Cerebellar cortex (tissue), 1 donor: ENCODE data around the gene SLC8A1.

Source experiments
- DNase-seq: peaks from one replicate; pipeline ENCODE4 v3.0.0-alpha.2; 2015; ENCODE audit warnings: low spot score

SLC8A1 gene

DNA sequence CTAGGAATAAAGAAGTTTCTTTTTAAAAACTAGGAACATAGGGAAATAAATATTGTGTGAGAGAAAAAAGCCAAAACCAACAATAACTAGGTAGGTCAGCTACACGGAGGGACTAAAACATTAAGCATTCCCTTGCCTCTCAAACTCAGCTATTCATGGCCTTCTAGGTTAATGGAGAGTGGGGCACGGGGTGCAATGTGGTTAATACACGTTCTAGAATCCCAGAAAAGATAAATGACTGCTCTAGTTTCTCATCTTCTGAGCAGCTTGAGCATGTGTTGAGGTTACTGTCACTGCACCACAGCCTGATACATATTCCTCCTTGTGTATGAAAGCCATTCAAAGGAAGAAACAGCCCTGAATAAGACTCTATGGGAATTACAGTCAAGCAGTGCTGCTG, 31.4 kb downstream of the SLC8A1 start:
- no peak for DNase-seq

DNA sequence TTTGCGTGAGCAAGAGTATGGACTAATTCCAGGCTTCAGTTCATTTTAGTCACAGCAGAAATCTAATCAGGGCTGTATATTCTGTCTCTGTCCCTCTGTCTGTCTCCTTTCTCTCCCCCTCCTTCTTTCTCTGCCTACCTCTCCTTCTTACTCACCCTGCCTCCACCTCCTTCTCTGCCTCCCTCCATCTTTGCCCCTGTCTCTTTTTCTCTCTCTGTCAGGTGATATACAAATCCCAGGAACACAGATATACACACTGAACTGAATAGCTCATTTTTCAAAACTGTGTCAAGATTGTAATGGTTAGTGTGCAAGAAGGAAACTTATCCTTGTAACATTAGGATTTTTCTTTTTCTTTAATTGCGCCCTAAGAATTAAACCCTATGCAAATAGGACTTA, 32.5 kb downstream of the SLC8A1 start:
- DNase-seq, result no peak

DNA sequence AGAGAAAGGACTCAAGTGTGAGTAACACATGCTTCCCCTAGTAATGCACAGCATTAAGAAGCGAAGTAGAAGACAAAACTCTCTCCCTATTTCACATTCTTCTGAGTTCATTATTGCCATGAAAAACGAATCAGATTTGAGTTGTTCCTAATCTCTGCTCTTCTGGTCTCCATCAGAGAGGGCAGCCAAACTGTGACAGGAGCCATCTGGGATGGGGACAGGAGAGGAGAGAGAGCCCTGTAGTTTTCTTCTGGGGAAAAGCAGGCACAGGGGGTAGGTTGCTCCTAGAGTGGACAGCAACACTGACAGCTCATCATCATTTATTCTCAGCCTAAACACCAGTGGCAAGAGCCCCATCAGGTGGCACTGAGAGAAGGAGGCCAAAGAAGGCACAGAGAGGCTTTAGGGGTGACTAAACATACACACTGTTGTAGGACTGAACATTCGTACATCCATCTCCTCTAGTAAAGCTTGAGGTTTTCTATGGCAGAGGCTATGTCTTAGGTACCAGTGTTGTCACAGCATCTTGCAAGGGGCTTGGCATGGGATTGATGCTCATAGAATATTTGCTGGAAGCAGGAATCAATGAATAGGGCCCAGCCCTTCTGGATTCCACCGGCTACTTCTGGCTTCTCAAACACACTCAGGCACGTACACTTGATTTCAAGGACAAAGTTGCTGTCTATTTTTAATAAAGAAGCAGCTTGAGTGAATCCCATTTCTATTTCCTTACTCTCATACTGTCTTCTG, 33.1 kb downstream of the SLC8A1 start:
- no peak for DNase-seq

DNA sequence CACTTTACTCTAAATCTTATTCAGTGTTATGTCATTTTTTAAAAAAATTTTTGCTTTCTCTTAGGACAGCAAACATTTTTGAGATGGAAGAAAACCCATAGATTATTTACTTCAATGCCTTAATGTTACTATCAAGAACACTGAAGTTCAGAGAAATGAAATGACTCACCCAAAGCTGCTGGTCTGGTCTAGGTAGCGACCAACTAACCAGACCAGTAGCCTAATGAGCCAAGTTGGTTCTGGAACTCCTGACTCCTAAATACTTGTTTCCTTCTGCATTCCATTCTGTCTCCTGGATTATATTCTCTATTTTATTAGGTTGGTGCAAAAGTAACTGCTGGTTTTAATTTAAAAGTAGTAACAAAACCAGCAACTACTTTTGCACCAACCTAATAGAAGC, 35.4 kb downstream of the SLC8A1 start:
- no peak for DNase-seq

DNA sequence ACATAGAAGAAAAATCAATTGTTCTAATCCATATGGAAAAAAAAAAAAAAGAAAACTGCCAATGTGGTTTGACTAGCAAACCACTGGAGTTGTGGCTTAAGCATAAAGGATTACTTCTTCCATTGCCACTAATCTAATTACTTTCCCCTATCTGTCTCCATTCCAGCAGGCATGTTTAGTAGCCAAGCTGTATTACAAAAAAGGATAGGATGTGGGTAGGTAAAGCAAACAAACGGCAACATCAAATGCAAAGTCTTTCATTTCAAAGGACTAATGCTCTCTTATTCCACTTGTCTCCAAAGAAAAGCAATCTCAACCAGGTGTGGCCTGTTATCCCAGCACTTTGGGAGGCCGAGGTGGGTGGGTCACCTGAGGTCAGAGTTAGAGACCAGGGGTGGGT, 36.5 kb downstream of the SLC8A1 start:
- no peak for DNase-seq

DNA sequence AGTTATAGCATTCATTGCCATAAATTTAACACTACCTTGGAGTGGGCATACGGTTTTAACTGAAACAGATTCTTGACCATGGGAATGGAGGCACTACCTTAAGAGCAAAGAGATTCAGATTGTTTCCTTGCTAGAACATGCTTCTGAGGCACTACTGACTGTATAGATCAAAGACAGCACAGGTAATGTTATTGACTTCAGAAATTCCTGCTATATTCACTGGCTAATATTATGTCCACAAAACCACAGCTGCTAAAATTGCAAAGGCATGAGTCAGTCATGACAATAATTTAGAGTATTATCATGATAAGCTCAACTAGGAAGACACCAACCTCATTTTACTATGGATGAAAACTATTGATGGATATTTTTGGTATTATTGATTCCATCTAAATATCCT, 39.4 kb downstream of the SLC8A1 start:
- DNase-seq, result no peak

DNA sequence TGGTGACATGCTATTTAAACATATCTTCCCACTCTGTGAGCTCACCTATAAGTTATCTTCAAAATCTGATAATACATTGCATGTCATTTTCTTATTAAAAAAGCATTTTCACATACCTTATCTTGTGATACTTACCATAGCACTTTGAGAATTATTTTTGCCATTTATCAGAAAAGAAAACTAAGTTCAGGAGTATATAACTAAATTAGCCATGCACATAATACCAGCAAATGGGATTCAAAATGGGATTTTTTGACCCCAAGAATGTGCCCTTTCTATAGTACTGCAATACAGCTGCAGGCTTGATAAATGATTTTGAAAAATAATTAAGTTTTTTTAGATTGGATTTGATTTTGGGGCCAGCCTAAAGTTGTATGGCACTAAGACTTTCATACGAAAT, 41.2 kb downstream of the SLC8A1 start:
- no peak for DNase-seq

DNA sequence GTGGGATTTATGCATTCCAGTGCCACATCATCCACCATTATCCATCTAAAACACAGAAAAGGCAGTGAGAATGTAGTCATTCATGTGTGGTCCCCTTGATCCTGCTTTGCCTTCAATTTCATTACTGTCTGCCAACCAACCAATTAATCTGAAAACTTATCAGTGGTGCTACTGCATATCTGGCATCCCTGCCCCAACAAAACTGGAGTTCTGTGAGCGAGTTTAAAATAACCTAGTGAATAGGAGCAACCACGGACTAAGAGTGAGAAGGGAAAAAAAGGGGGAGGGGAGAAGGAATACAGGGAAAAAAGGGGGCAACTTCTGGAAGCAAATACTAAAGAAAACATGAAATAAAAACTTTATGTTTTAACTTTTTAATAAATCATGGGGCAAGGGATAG, 42.2 kb downstream of the SLC8A1 start:
- DNase-seq, result no peak

DNA sequence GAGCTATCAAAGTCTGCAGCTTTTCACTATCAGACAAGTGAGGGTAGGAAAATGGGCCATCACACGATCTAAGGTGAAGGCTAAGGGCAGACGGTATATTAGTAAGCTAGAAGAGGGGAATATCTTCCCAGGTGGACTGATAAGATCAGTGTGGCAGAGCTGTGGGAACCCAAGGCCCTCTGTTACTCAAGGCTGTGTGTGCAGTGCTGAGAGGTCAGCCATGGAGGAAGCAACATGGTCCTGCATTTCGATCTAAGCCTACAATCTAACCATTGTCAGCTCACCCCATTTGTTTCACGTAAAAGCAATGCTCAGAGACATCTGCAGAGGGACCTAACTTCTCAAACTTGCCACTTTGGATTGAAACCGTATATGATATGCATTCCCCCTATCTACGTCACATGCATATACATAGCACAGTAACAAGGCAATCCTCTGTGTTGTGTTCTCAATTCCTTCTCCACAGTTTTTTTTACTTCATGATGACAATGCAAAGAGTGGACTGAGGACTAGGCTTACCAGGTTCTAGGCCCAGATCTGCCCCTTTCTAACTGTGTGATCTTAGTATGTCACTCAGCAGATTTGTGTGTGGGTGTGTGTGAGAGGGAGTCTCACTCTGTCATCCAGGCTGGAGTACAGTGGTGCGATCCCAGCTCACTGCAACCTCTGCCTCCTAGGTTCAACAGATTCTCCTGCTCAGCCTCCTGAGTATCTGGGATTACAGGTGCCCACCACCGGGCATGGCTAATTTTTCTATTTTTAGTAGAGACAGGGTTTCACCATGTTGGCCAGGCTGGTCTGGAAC, 45.2 kb downstream of the SLC8A1 start:
- DNase-seq, result no peak

DNA sequence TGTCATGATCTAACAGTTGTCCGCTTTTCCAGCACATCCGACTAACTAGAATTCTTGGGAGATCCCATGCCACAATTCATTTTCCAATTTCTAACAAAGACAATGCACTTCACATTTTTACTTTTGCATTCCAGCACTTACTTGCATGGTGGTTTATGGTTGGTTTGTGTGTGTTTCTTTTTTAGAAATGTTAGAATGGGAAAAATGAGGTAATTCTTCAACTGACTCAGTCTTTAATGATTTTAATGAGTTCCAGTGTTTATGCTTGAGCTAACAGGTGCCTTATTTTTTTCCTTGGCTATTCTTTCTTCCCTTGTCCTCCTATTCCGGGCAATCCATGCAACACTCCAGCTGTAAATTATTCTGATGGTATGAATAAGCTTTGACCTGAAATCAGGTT, 46.4 kb downstream of the SLC8A1 start:
- no peak for DNase-seq

DNA sequence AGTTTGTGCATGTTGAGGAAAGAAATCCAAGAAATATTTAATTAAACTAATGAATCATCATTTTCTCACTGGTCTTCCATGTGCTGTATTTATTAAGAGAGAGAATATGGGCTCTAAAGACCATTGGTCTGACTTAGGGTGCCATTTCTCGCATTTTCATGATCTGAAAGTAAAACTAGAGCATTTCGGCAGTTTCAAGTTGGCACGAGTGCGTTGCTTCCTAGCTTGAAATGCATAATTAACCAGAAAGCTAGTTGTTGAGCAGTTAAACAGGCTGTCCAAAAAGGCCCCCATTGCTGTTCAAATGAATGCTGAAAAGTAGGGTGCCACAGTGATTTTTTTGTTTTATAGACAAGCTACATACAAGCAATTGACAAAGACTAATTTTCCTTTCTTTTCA, 47.4 kb downstream of the SLC8A1 start:
- no peak for DNase-seq

DNA sequence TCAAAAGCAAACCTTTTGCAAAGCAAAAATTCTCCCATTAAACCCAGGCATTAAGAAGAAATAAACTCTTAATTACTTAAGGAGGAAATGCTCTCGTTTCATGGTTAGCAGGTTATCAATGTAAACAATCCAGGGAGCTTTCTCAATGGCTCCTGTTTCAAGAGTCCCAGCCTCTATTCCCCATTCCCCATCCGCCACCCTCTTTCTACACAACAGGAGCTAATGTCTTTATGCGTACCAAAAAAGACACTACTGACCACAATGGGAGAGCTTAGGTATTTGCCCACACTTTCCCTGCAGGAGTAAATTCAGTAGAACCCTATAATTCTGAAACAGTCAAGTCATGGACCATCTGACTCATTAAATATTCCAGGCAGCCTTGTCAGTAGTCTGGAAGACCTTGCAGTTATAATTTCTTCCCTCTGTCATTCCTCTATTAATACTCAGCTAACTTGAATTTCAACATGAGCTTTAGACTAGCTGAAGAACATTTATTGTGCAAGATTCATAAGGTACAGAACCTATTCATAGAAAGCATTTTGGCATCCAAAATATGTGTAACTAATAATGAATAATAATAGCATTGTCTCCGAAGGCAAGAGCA, 48.6 kb downstream of the SLC8A1 start:
- no peak for DNase-seq

DNA sequence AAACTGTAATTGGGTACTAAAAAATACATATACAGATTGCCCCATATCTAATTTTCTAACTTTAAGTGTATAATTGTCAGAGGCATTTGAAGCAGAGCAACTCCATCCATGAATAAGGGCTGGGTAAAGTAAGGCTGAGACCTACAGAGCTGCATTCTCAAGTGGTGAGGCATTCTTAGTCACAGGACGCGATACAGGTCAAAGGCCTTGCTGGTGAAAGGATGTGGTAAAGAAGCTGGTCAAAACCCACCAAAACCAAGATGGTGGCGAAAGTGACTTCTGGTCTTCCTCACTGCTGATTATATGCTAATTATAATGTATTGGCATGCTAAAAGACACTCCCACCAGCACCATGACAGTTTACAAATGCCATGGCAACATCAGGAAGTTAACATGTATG, 50.0 kb downstream of the SLC8A1 start:
- DNase-seq, result peak; percentile 48

DNA sequence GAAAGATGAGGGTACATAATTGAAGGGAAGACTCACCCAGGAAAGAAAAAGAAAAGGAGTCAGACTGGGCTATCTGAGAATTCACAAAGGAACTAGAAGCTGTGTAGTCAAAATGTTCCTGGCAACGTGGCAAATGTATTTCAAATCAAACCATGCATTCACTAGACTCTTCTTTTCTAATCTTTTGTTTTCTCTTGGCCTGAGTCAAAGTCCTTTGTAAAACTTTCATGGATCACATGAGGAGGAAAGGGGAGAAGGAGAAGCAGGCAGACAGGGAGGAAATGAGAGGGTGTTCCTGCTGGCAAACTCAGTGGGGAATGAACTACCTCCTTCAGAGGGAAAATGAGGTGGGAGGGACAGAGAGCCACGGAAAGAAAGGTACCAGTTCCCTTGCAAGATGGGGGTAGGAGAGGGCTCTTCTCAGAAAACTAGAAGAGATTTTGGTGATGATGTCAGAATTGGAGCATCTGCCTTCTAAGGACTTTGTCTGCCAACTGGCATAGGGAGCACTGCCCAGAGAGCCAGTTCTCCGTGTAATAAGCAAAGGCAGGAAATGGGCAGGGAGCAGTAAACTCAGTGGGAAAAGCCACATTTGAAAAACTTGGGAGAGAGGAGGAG, 51.4 kb downstream of the SLC8A1 start:
- DNase-seq, result peak; percentile 61

DNA sequence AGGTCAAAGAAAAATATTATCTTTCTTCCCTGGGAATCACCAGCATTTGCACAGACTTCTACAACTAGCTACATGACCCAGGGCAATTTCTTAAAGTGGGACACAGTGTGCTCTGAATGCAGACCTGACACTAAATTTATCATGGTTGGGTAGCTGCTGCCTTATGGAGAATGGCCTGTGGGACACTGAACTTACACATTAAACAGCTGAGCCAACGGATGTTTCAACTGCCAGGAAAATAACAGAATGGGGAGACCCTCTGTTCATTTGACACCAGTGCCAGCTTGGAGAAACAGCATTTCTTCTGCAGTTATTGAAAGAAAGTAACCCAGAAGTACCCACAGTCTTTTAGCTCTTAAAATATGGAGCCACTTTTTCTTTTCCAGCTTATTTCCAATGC, 54.1 kb downstream of the SLC8A1 start:
- no peak for DNase-seq

DNA sequence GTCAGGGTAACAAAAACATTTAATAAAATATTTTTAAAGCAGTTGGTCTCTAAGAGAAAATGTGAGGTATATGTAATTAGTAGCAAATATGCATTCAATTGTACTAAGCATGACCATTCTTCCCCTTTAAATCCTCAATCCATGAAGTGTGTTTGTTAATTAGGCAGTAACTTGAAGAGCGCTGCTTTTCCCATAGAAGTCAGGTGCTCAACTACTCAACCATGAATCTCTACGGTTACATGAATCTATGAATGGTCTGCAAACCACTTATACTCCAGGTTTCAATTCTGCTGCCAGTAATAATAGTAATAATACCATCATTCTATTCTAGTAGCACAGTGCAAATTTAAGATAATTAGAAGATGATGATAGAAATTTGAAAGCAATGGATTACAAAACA, 55.8 kb downstream of the SLC8A1 start:
- DNase-seq, result no peak

DNA sequence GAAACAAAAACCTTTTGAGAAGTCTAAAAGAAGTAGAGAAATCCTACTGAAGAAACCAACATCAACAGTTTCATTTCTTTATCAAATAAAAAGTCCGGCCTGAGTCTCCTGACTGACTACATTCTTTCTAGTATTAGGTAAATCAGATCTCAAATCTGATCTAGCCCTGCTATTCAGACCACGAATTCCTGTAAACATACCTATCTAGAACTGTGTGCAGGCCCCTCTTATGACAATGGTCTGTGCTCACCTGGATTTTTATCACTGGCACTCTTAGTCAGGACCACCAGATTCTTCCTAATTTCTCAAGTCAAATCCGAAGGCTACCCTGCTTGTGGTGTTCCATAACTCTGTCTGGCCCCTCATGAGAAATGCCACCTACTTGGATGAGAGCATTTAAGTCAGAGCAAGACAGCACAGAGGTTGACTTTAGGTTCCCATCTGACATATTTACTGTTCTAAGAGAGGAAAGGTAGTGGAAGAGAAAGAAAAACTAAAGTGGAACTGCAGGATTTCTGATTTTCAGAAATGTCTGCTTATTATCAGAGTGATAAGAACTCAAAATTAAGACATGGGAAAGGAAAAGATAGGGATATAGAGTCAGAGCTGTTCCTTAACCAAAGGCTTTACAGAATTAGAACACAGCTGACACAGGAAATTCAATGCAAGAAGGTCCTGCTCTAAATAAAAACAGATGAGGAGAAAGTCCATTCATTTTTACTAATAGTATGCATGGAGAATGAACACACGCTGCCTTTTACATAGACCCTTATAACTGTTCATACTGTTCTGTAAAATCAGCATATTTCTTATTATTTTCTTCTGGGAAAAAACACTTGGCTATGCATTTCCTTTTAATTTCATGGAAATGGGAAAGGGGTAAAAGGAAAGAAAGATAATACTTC, 56.5 kb downstream of the SLC8A1 start:
- DNase-seq, result no peak

DNA sequence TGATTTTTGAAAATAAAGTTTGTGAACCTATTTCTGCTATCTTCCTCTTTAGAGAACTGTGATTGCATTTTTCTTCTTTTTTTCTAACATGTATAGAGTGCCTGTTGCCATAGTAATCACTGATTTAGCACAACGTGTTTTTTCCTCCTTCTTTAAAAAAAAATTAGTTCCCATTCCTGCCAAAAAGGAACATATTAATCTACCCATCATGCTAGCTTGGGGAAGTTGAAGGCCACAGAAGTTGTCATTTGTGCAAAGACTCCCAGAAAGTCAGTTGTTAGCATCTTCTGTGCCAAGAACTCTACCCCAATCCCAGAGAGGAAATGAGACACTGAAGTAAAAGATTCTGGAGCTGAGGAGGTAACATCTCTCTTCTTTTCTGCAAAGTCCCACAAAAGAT, 57.3 kb downstream of the SLC8A1 start:
- no peak for DNase-seq

DNA sequence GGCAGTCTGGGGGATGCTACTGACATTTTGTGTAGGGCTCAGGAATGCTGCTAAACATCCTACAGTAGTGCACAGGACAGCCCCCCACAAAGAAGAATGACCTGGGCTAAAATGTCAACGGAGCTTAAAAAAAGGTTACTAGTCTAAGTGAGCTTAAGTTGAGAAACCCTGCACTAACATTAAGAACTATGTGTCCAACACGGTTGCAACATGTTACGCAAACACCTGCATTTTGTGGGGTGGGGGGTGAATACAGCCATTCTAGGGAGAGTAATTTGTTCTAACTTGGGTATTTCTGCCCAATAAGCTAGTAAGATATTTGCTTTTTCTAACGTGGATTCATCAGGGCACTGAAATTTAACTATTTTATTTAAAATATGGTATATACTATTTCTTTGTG, 57.9 kb downstream of the SLC8A1 start:
- no peak for DNase-seq

DNA sequence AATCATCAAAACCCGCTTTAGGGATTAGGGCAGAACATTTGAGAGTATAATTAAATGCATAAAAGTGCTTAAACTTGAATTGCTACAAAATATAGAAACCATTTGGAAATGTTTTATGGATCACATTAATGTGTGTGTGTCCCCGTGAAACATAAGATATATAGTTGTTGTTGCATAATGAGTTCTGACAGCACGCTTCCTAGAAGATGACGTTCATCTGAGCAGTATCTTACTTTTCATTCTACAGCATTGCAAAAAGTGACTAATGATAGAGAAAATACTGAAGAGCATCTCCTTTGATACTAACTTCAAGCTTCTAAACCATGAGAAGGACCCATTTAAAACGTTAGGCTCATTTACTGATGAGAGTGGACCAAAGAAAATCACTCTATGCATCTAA, 63.7 kb downstream of the SLC8A1 start:
- no peak for DNase-seq

DNA sequence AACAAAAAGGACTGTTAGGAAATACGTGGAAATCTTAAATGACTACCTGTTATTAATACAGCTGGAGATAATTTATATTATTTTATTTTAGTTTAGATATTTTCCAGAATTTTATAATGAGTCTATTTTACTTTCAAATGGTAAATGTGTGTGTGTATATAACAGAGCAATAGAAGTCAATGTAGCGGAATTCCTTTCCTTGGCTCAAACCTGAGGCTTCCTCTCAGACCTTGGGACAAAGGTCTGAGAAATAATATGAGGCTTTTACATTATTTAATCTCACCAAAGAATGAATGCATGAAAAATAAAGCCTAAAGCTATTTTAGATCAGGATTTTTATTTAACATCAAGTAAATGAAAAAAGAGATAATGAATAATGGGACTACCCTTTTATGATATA, 65.7 kb downstream of the SLC8A1 start:
- DNase-seq, result no peak

DNA sequence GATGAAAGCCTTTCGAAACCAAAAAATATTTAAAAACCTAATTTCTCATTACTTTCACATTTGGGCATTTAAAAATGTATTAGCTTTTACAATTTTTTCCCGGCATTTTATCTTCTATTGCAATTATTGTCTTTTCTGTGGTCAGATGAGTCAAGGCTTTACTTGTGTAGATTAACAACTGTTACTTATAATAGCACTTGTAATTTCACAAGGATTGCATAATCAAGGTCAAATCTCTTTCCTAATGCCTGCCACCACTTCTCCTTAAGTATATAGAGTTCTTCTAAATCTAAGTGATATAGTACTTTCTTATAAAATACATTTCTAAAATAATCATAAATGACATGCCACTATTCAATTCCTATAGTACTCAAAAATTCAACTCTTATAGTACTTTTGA, 67.2 kb downstream of the SLC8A1 start:
- DNase-seq, result no peak
